ENCODE data around the gene DEGS2.
A peak's percentile ranks its signal among the peaks of the same experiment; 100 is the strongest.

DEGS2 gene

GRCh38 chr14:100115726-100116125, 43.7 kb downstream of the DEGS2 start:
- DNase-seq (ENCODE audit: insufficient read length) (no peak), FAIRE-seq (no peak)
- TF ChIP-seq TAF1 (IDR thresholded peaks at IDR 0.05; ENCODE audit: borderline replicate concordance, low read depth, low read length) (no peak), POLR2AphosphoS5 (IDR thresholded peaks at IDR 0.05; ENCODE audit: low read depth, low read length) (no peak), POLR2A (IDR thresholded peaks at IDR 0.05; ENCODE audit: low read depth, low read length) (no peak)

- no peak for DNase-seq (ENCODE audit: insufficient read length)
- TF ChIP-seq POLR2AphosphoS5 (IDR thresholded peaks at IDR 0.05; ENCODE audit: low read depth, low read length) (no peak), TAF1 (IDR thresholded peaks at IDR 0.05; ENCODE audit: borderline replicate concordance, low read depth, low read length) (no peak), POLR2A (IDR thresholded peaks at IDR 0.05; ENCODE audit: low read depth, low read length) (no peak)
- FAIRE-seq = no peak
These were observed 44.2 kb downstream of the DEGS2 start for GRCh38 chr14:100115236-100115635.

DNA sequence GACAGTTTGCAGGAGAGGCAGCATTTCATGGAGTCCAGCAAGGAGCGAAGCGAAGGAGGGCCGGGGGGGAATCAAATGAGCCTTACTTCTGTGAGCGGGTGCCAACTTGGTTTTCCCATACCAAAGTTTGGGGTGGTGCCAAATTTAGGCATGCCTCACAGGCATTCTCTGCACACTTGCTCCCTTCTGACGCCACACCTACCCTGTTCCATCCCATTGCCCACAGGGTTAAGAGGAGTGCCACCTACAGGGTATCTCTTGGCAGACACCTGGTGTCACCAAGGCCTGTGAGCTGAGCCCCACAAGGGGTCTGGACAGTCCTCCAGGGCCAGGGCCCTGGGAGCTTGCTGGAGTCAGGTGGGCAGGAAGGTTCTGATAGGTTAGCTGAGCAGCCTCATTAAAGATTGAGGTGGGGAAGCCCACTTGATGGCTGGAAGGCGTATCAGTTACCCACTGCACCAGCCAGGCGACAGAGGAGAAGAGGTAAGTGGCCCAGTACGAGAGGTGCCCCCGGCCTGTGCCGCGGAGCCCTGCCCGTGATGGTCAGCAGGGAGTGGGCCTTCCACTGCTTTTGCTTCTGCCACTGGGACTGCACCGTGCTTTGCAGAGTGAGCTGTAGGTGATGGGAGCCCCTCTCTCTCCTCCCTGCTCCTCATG, 45.2 kb downstream of the DEGS2 start:
- FAIRE-seq = no peak
- TF ChIP-seq POLR2A (IDR thresholded peaks at IDR 0.05; ENCODE audit: low read depth, low read length) = no peak
- no peak for TF ChIP-seq POLR2AphosphoS5 (IDR thresholded peaks at IDR 0.05; ENCODE audit: low read depth, low read length)
- no peak for TF ChIP-seq TAF1 (IDR thresholded peaks at IDR 0.05; ENCODE audit: borderline replicate concordance, low read depth, low read length)
- DNase-seq (ENCODE audit: insufficient read length) = no peak

DNA sequence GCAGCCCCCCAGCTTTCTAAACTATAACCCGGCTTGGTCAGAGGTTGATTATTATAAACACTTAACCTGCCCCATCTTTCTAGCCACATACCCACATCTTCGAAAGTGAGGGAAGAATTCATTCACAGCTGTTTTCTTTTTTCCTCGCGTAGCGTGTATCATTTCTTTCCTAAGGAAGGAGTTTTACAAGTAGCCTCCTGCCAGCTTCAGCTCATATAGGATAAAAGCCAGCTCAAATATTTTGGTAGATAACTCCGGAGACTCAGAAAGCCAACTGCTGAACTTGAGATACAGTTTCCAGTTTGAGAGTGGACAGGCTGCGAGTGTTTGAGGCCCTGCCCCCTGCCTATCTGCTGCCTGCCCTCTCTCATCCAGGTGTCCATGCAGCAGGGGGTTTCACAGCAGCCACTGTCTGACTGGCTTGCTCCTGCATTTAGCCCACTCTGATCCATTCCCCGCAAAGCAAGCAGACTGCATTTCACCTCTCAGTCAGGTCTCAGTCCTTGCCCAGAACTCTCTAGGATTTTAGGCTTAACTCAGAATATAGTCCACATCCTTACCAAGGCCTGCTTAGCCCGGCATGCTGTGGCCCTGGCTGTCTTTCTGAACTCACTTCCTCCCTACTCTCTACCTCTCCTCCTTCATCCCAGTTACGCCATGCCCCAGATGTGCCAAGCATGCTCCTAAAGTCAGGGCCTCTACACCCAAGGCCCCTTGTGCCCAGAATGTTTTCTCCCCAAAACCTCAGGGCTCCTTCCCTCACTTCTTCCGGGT, 47.3 kb downstream of the DEGS2 start:
- FAIRE-seq (no peak), DNase-seq (ENCODE audit: insufficient read length) (no peak)
- TF ChIP-seq TAF1 (IDR thresholded peaks at IDR 0.05; ENCODE audit: borderline replicate concordance, low read depth, low read length) = no peak
- TF ChIP-seq POLR2A (IDR thresholded peaks at IDR 0.05; ENCODE audit: low read depth, low read length) = no peak
- TF ChIP-seq POLR2AphosphoS5 (IDR thresholded peaks at IDR 0.05; ENCODE audit: low read depth, low read length) = no peak

- TF ChIP-seq POLR2A (IDR thresholded peaks at IDR 0.05; ENCODE audit: low read depth, low read length) = no peak
- TF ChIP-seq TAF1 (IDR thresholded peaks at IDR 0.05; ENCODE audit: borderline replicate concordance, low read depth, low read length) = no peak
- no peak for TF ChIP-seq POLR2AphosphoS5 (IDR thresholded peaks at IDR 0.05; ENCODE audit: low read depth, low read length)
- DNase-seq (ENCODE audit: insufficient read length) (no peak), FAIRE-seq (no peak)
These were observed 48.6 kb downstream of the DEGS2 start for GRCh38 chr14:100110816-100111215.

DNA sequence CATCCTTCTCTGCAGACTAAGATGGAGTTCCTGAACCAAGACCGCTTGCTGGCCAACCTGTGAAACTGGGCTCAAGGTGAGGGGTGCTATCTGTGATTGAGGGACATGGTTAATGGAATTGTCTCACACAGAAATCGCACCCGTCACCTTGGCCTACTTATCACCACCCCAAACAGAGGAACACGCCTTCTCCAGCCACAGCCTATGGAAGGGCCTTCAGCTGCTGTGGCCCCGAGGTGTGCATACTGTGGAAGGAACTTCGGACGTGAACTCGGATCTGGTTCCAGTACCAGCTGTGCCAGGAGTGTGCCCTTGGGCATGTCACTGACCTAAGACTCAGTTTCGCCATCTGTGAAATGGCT, 49.9 kb downstream of the DEGS2 start:
- no peak for DNase-seq (ENCODE audit: insufficient read length)
- TF ChIP-seq TAF1 (IDR thresholded peaks at IDR 0.05; ENCODE audit: borderline replicate concordance, low read depth, low read length) (no peak), POLR2AphosphoS5 (IDR thresholded peaks at IDR 0.05; ENCODE audit: low read depth, low read length) (no peak), POLR2A (IDR thresholded peaks at IDR 0.05; ENCODE audit: low read depth, low read length) (no peak)
- FAIRE-seq = no peak

- no peak for TF ChIP-seq POLR2A (IDR thresholded peaks at IDR 0.05; ENCODE audit: low read depth, low read length)
- no peak for TF ChIP-seq POLR2AphosphoS5 (IDR thresholded peaks at IDR 0.05; ENCODE audit: low read depth, low read length)
- no peak for TF ChIP-seq TAF1 (IDR thresholded peaks at IDR 0.05; ENCODE audit: borderline replicate concordance, low read depth, low read length)
- no peak for FAIRE-seq
- no peak for DNase-seq (ENCODE audit: insufficient read length)
These were observed 50.4 kb downstream of the DEGS2 start for GRCh38 chr14:100108840-100109593.

DNA sequence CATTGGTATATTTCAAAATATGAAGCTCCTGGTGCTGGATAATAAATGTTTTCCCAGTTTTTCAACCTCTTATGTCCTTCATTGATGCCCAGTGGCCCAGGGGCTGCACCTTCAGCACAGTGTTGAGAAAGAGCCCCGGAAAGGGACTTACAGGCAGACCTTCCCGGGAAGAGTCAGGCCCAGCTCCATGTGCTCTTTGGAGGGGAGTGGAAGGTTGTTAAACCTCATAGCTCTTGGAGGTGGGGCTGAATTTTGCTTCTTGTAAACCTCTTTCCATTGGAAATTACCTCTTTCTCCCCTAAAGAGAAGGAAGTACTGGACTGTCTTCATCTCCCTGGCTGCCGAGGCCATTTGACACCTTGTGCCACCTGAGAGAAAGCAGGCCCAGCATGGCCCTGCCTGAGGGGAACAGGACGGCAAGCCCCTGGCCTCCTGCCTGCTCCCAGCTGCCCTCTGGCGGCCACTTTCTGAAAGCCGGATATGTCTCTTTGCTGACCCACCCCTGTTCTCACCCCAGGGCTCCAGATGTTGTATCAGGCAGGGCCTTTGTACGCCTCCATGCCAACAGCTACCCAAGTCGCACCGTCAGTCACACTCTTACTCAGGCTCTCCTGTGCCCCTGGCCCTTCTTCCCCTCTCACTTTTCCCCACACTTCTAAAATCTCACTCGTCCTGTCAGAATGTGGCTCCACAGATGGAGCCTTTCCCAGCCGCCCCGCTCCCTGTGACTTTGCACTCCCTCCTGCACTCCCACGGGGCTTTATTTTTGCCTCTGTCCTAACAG, 51.2 kb downstream of the DEGS2 start:
- FAIRE-seq = peak; percentile 96
- DNase-seq (ENCODE audit: insufficient read length) = peak; percentile 76
- TF ChIP-seq POLR2A (IDR thresholded peaks at IDR 0.05; ENCODE audit: low read depth, low read length) = no peak
- TF ChIP-seq POLR2AphosphoS5 (IDR thresholded peaks at IDR 0.05; ENCODE audit: low read depth, low read length) = no peak
- TF ChIP-seq TAF1 (IDR thresholded peaks at IDR 0.05; ENCODE audit: borderline replicate concordance, low read depth, low read length) = no peak

DNA sequence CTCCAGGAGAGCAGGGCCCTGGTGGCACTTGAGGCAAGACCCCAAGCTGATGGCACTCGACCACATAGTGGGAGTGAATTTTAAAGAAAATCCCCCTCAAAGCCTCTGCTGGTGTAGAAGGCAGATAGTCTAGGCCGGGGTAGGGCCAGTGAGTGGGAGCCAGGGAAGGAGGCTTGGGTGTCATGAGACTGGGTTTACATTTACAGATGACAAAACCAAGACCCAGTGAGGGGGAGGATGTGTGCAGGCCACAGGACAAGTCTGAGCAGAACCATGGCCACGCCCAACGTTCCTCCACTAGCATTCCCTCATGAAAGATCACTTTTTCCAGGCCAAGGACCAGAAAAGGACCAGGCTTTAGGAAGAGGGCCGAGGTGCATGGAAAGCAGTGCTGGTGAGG, 52.2 kb downstream of the DEGS2 start:
- DNase-seq (ENCODE audit: insufficient read length) = no peak
- FAIRE-seq = no peak
- TF ChIP-seq POLR2AphosphoS5 (IDR thresholded peaks at IDR 0.05; ENCODE audit: low read depth, low read length) = no peak
- no peak for TF ChIP-seq TAF1 (IDR thresholded peaks at IDR 0.05; ENCODE audit: borderline replicate concordance, low read depth, low read length)
- TF ChIP-seq POLR2A (IDR thresholded peaks at IDR 0.05; ENCODE audit: low read depth, low read length) = no peak

DNA sequence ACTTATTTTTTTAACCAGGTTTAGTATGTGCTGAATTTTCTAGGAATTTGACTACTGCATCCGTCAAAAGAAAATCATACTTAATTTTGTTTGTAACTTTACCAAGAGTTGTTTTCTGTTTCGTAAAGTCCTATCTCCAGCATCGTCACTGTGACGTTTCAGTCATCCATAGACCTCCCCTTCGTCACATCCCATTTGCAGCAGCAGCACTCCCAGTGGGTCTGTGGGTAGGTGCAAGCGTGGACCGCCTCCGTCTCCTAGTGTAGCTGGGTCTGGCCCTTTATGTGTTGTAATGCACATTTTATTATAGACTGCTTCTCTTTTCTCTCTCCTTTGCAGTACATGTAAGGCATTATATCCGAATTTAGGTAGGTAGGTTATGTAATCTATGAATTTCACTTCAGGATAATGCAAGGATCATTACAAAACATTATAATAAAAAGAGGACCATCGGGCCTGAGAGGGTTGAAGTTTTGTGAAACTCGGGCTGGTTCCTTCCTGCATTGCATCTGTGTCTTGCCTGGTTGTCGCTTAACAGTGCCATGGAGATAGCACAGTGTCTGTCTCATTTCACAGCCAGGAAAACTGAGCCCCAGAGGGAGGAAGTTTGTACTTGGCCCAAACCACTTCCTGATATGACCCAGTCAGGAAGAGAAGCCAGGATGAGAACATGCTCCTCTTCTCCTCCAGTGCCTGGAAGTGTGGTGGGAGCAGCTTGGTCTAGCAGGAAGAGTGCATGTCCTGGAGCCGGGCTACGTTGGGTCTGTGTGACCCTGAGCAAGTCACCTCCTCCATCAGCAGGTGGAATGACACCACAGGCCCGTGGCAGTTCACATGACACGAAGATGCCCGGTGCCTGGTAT, 53.0 kb downstream of the DEGS2 start:
- TF ChIP-seq POLR2AphosphoS5 (IDR thresholded peaks at IDR 0.05; ENCODE audit: low read depth, low read length) (no peak), POLR2A (IDR thresholded peaks at IDR 0.05; ENCODE audit: low read depth, low read length) (no peak), TAF1 (IDR thresholded peaks at IDR 0.05; ENCODE audit: borderline replicate concordance, low read depth, low read length) (no peak)
- DNase-seq (ENCODE audit: insufficient read length) (no peak), FAIRE-seq (no peak)

Measured in GM12892 (cell line).